NCI-H1436 (cell line): ENCODE data around the gene TSPAN18.

Experiments used
- DNase-seq: peaks from one replicate; lab custom pipeline; 2025; lab: John Stamatoyannopoulos, UW

TSPAN18 gene

GRCh38 chr11:44889266-44889665 is 162.5 kb downstream of the TSPAN18 start:
- no peak for DNase-seq

- DNase-seq = no peak
Measured at GRCh38 chr11:44892843-44893242, 166.1 kb downstream of the TSPAN18 start.

GRCh38 chr11:44893308-44893822 is 166.6 kb downstream of the TSPAN18 start:
- no peak for DNase-seq

GRCh38 chr11:44893846-44894617 is 167.3 kb downstream of the TSPAN18 start:
- peak; percentile 52 for DNase-seq

GRCh38 chr11:44899959-44900358 is 173.2 kb downstream of the TSPAN18 start:
- no peak for DNase-seq

GRCh38 chr11:44901120-44901633 is 174.4 kb downstream of the TSPAN18 start:
- DNase-seq = no peak

- DNase-seq = no peak
Measured at GRCh38 chr11:44901786-44902185, 175.0 kb downstream of the TSPAN18 start.

- no peak for DNase-seq
Measured at GRCh38 chr11:44903035-44903434, 176.3 kb downstream of the TSPAN18 start.

GRCh38 chr11:44903518-44903917 is 176.8 kb downstream of the TSPAN18 start:
- no peak for DNase-seq

- DNase-seq = no peak
Measured at GRCh38 chr11:44904261-44905020, 177.7 kb downstream of the TSPAN18 start.

- no peak for DNase-seq
Measured at GRCh38 chr11:44905131-44905866, 178.5 kb downstream of the TSPAN18 start.

GRCh38 chr11:44906649-44907048 is 179.9 kb downstream of the TSPAN18 start:
- no peak for DNase-seq

- DNase-seq = no peak
Measured at GRCh38 chr11:44909557-44909956, 182.8 kb downstream of the TSPAN18 start.

- no peak for DNase-seq
Measured at GRCh38 chr11:44910591-44910990, 183.8 kb downstream of the TSPAN18 start.

GRCh38 chr11:44911029-44911814 is 184.5 kb downstream of the TSPAN18 start:
- peak; percentile 93 for DNase-seq

GRCh38 chr11:44912270-44912987 is 185.7 kb downstream of the TSPAN18 start:
- no peak for DNase-seq

- DNase-seq = no peak
Measured at GRCh38 chr11:44913502-44913901, 186.7 kb downstream of the TSPAN18 start.

- DNase-seq = no peak
Measured at GRCh38 chr11:44914105-44914504, 187.3 kb downstream of the TSPAN18 start.

- DNase-seq = no peak
Measured at GRCh38 chr11:44915004-44915403, 188.2 kb downstream of the TSPAN18 start.

GRCh38 chr11:44915621-44916020 is 188.9 kb downstream of the TSPAN18 start:
- DNase-seq = no peak

GRCh38 chr11:44916331-44916730 is 189.6 kb downstream of the TSPAN18 start:
- no peak for DNase-seq
